BLaER1 (cell line): ENCODE data around the gene RAET1L.
"Not testable (repeated sequence)": the region's sequence is repeated elsewhere in the genome, so short reads cannot be mapped to it uniquely, and the experiment has no call there.

Experiments
- H3K27ac ChIP-seq: shearing (Covaris generic); formaldehyde crosslinking; 2 replicates; pipeline ENCODE4 v1.8.1; 2022
- H3K27me3 ChIP-seq: shearing (Covaris generic); formaldehyde crosslinking; 2 replicates; pipeline ENCODE4 v1.8.1; 2022
- H3K36me3 ChIP-seq: shearing (Covaris generic); formaldehyde crosslinking; 2 replicates; pipeline ENCODE4 v1.8.1; 2022
- H3K4me1 ChIP-seq: shearing (Covaris generic); formaldehyde crosslinking; 2 replicates; pipeline ENCODE4 v1.8.1; 2022
- H3K4me2 ChIP-seq: shearing (Covaris generic); formaldehyde crosslinking; 2 replicates; pipeline ENCODE4 v1.8.1; 2022
- H3K4me3 ChIP-seq: shearing (Covaris generic); formaldehyde crosslinking; 2 replicates; pipeline ENCODE4 v1.8.1; 2022
- H3K9ac ChIP-seq: shearing (Covaris generic); formaldehyde crosslinking; 2 replicates; pipeline ENCODE4 v1.8.1; 2022
- H3K9me3 ChIP-seq: shearing (Covaris generic); formaldehyde crosslinking; 2 replicates; pipeline ENCODE4 v1.8.1; 2022
- H4K20me1 ChIP-seq: shearing (Covaris generic); formaldehyde crosslinking; 2 replicates; pipeline ENCODE4 v1.8.1; 2022
- Cebpa-rat ChIP-seq: shearing (Covaris generic); IDR thresholded peaks from 2 replicates; pipeline ENCODE4 v1.8.1; 2022

The RAET1L gene

DNA sequence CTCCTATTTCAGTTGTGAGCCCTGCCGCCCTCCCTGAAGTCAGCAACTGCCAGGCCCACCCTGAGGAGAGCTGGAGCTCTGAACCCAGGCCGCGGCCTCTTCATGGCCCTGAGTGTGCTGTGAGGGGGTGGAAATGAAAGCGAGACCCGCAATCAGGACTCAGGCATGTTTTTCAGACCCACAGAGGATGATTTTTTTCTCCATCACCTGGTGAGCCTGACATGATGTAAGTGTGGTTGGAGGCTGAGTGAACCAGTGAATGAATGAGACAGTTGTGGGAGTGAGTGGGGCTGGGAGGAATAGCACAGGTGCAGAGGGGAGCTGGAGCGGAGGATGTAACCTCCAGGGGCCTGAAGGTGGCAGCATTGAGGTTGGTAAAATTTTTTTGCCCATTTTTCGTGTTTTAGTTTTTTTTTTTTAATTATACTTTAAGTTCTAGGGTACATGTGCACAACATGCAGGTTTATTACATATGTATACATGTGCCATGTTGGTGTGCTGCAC, 18.3 kb downstream of the RAET1L start:
- H4K20me1 ChIP-seq: peaks cover 25% of the 10 kb centered on the region; the same call in 1 of the 2 replicates
- H3K4me2 ChIP-seq: no peak overlapping the region
- H3K36me3 ChIP-seq: no peaks in the 10 kb centered on the region
- no peak overlapping the region for H3K4me3 ChIP-seq
- H3K27ac ChIP-seq: no peak overlapping the region
- H3K27me3 ChIP-seq: peaks cover 42% of the 10 kb centered on the region
- H3K9me3 ChIP-seq: peaks cover 5% of the 10 kb centered on the region; the same call in 1 of the 2 replicates
- no peak for TF ChIP-seq Cebpa-rat
- peaks cover 12% of the 10 kb centered on the region for H3K4me1 ChIP-seq
- H3K9ac ChIP-seq: no peak overlapping the region

DNA sequence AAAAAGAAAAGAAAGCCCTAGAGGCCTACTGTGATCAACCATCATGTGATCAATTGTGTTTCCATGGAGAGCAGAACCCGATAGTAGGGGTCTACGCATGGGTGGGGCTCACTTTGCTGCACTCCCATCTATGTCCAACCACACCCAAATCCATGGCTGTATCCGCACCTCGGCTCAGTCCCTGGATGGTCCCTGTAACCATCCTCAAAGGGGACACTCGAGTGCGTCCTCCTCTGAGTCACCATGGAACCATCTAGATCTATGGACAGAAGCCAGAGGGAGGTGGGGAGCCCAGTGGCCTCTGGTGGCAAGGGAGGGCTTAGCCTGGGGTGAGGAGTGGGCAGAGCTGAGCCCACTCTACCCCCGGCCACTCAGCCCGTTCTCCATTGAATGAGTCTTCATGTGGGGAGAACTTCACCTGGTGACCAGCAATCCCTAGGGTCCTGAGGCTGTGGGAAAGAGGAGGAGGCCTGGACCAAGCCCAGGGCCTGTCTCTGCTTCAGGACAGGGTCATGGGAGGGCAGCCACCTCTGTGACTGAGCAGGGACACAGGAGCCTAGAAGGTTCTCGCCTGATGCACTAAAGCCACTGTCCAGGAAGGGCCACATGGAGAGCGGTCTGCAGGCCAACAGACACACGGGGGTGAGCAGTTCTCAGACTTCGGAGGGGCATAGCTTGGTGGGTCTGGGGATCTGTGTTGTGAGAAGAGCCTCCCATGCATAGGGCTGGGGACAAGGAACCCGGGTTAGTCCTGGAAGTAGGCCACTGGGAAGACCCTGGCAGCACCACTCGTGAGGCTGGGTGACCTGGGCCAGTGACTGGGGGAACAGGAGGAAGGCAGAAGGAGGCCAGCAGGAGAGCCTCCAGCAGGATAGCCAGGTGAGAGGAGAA, 19.3 kb downstream of the RAET1L start:
- Histone ChIP-seq H3K9ac (no peak overlapping the region), H3K27ac (no peak overlapping the region), H3K4me3 (peak overlapping the region; percentile 76)

DNA sequence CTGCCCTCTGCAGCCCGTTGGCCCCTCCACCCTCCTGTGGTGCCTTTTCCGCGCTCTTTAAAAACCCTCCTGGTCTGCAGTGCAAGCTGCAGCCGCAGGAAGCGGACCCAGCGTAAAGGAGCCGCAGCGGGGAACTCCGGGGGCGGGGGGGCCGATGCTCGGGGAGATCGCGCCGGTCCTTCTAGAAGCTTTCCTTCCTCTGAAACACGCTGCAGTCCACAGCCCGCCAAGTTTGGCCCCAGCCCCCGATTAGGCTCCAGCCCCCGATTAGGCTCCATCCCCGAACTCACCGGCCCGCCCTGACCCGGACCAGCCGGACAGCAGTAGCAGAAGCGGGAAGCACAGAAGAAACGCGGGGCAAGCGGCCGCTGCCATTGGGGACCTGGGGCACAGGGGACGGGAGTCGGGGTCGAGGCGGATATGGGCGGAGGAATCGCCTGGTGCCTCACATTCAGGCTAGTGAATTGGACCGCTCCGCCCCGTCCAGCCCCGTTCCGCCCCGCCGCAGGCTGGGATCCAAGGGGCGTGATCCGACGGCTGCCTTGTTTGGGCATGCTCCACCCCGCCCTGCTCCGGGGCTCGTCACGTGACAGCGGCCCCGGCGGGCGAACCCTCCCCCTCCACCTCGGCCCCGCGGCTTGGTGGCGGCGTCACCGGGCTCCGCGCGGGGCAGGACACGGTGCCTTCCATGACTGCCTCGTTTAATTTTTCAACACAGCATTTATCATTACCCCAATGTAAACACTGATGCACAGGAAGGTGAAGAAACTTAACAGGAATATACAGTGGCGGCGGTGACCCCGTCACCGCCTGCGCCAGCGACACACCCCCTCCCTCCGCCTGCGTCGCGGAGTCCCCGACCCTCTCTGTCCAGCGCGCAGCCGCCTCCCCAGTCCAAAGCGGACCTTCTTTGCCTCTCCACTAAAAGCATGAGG, 20.3 kb downstream of the RAET1L start:
- Histone ChIP-seq H3K27me3 (peaks cover 23% of the 10 kb centered on the region), H3K4me3 (peak overlapping the region; percentile 76), H3K4me1 (peaks cover 12% of the 10 kb centered on the region), H3K4me2 (peak overlapping the region; percentile 98), H3K9me3 (peaks cover 5% of the 10 kb centered on the region; the same call in 1 of the 2 replicates), H3K9ac (peak overlapping the region; percentile 64; the same call in 1 of the 2 replicates), H4K20me1 (peaks cover 16% of the 10 kb centered on the region; the same call in 1 of the 2 replicates), H3K27ac (no peak overlapping the region), H3K36me3 (no peaks in the 10 kb centered on the region)
- no peak for TF ChIP-seq Cebpa-rat

More for the DNA sequence above, 19.3 kb downstream of the RAET1L start:
- H3K36me3 ChIP-seq: no peaks in the 10 kb centered on the region
- H3K27me3 ChIP-seq: peaks cover 32% of the 10 kb centered on the region
- peaks cover 19% of the 10 kb centered on the region; the same call in 1 of the 2 replicates for H4K20me1 ChIP-seq
- H3K4me2 ChIP-seq: peak overlapping the region; percentile 98
- H3K9me3 ChIP-seq: peaks cover 5% of the 10 kb centered on the region; the same call in 1 of the 2 replicates
- H3K4me1 ChIP-seq: peaks cover 12% of the 10 kb centered on the region
- no peak for TF ChIP-seq Cebpa-rat

DNA sequence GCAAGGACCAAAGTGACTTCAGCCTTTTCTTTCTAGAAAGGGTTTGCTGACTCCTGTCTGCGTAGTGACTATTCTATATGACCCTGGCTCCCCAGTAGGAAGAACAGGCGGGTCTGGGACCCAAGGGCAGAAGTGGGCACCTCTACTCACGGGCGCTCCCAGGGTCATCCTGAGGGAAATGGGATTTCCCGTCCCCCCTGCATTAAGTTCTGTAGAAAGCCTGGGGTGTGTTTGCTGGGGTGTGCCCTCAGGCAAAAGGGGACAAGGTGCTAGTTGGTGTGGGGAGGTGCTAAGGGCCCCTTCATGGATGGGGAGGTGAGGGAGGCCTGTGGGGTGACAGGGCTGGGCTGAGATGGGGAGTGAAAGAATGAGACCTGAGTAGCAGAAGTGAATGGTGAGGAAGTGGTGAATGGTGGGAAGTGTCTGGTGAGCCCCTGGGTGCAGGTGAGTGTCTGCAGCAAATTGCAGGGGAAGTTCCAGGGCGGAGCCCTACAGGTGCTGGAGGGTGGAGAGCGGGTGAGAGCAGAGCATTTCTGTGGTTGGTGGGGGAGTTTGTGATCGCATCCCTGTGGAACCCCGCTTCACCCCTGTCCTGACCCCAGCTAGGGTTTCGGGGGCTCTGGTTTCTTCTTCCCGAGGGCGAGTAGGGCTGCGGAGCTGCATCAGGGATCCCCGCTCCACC, 21.1 kb downstream of the RAET1L start:
- Histone ChIP-seq H3K4me3 (peak overlapping the region; percentile 76), H4K20me1 (peaks cover 8% of the 10 kb centered on the region; the same call in 1 of the 2 replicates), H3K4me1 (peaks cover 12% of the 10 kb centered on the region), H3K4me2 (peak overlapping the region; percentile 98), H3K36me3 (no peaks in the 10 kb centered on the region), H3K27ac (no peak overlapping the region), H3K9ac (peak overlapping the region; percentile 64; the same call in 1 of the 2 replicates), H3K27me3 (peaks cover 14% of the 10 kb centered on the region), H3K9me3 (peaks cover 5% of the 10 kb centered on the region; the same call in 1 of the 2 replicates)
- no peak for TF ChIP-seq Cebpa-rat

DNA sequence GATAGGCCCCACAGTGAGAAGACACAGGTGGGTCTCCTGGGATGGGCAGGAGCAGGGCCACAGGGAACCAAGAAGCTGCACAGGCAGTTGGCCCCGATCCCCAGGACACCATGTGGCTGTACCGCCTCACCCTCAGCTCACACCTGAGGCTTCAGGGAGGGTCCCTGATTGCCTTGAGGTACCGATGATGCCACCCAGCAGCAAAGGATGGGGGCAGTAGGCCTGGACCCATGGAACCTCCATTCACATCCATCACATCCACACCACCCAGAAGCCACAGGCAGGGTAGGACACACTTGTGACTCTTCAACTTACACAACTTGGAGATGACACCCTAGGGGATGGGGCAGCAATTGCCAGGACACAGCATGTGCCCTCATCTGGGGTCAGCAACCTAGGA, 21.7 kb downstream of the RAET1L start:
- H3K27me3 ChIP-seq, H3K36me3 ChIP-seq, H3K27ac ChIP-seq, H3K4me2 ChIP-seq, H3K9me3 ChIP-seq, H3K4me3 ChIP-seq, H4K20me1 ChIP-seq, H3K9ac ChIP-seq: not testable (repeated sequence)
- H3K4me1 ChIP-seq: peaks cover 12% of the 10 kb centered on the region

DNA sequence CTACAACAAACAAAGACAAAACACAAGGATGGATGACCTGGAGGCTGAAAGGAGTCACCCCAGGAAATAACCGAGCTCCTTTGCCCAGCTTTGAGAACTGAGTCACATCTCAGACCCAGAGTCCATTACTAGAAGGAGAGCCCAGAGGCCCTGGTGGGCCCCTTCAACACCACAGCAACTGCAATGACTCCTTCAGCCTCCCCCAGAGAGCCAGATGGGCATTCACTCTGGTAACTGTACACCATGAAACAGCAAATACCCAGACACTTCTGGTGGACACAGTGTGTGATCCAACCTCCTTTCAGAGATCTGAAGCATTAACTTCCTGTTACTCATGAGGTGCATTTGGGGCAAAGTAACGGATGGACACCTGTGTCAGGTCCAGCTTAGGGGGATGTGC, 22.6 kb downstream of the RAET1L start:
- Histone ChIP-seq H4K20me1 (peaks cover 6% of the 10 kb centered on the region; the same call in 1 of the 2 replicates), H3K4me3 (no peak overlapping the region), H3K4me2 (no peak overlapping the region), H3K9ac (no peak overlapping the region), H3K9me3 (peaks cover 5% of the 10 kb centered on the region; the same call in 1 of the 2 replicates), H3K27ac (no peak overlapping the region), H3K4me1 (peaks cover 12% of the 10 kb centered on the region), H3K36me3 (no peaks in the 10 kb centered on the region), H3K27me3 (no peaks in the 10 kb centered on the region)
- no peak for TF ChIP-seq Cebpa-rat

DNA sequence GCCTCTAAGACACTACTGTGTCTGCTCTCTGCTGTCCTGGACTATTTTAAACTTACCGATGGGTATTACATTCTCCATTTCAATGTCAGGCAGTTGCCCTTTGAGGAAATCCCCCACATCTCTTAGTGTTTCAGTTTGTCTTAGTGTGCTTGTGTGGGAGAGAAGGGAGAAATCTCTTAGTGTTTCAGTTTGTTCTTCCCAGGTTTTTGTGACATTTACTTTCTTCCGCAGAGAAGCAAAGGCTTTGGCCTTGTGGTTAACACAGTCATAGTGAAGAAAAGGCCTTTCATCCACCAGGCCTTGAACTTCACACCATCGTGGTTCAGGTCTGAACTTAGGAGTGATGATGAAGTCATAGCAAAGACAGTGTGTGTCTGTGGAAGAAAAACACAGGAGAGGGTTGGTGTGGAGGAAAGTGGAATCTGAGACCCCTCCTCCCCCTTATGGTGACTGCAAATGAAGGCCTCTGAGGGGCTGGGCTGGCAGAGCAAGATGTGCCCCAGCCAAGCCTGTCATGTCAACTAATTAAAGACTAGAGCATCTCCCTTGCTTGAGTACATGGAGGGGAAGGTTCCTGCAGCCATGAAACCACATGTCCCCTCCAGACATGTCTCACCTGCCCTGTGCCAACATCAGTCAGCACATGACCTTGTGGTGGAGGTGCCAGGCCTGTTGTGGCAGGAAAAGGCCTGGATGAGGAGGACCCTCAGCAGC, 23.9 kb downstream of the RAET1L start:
- Histone ChIP-seq H3K36me3 (no peaks in the 10 kb centered on the region), H3K4me1 (peaks cover 12% of the 10 kb centered on the region), H3K27me3 (no peaks in the 10 kb centered on the region), H4K20me1 (peaks cover 6% of the 10 kb centered on the region; the same call in 1 of the 2 replicates), H3K4me3 (no peak overlapping the region), H3K27ac (no peak overlapping the region), H3K9me3 (peaks cover 5% of the 10 kb centered on the region; the same call in 1 of the 2 replicates), H3K4me2 (no peak overlapping the region), H3K9ac (no peak overlapping the region)
- TF ChIP-seq Cebpa-rat: no peak

DNA sequence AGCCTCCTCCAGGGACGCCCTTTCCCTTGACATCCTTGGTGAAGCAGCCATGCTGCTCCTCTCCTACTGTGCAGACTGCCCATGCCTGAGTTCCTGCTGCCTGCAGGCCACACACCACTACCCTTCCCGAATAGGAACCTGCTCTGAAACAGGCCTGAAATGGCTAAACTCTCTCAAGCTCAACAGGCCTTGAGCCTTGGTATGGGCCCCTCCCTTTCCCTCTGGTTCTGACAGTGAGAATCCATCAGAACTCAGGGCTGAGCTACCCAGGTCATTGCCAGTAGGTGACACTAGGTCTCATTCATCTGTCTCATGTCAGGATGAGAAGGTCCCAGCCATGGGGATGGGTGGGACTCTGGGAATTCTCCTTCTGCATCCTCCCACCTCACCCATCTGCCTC, 25.7 kb downstream of the RAET1L start:
- Histone ChIP-seq H3K36me3 (no peaks in the 10 kb centered on the region), H3K9ac (no peak overlapping the region), H3K4me2 (no peak overlapping the region), H3K27me3 (peaks cover 15% of the 10 kb centered on the region), H3K27ac (no peak overlapping the region), H4K20me1 (0 out of 2 replicates have a peak, but pooled peaks cover 5% of the 10 kb centered on the region), H3K4me3 (no peak overlapping the region), H3K4me1 (peaks cover 8% of the 10 kb centered on the region), H3K9me3 (peaks cover 5% of the 10 kb centered on the region; the same call in 1 of the 2 replicates)
- no peak for TF ChIP-seq Cebpa-rat
